Spleen (tissue), 7 donors: ENCODE measurements around the gene COBLL1.

Experiments
- CTCF ChIP-seq, 11 experiments: fragments of 200-600 bp in 7 of 11; fragments of 450-650 bp in 4 of 11; sonication (generic) in 4 of 11; IDR thresholded peaks in 8 of 11; conservative IDR thresholded peaks in 3 of 11; 1 replicate in 7 of 11; 2 replicates in 4 of 11; pipeline versions ENCODE4 v1.4.0 to v1.8.0; 2016 to 2021; ENCODE audit warnings: antibody characterized with exemption in 11 of 11, inconsistent platforms in 4 of 11, mild to moderate bottlenecking in 1 of 11
- POLR2AphosphoS5 ChIP-seq, 3 donors: sonication (generic); formaldehyde crosslinking; IDR thresholded peaks; one replicate each; pipeline ENCODE4 v1.5.1; 2017; ENCODE audit warnings: antibody characterized with exemption in 3 of 3
- donor health status: DM: no; HTN: no; CAD: no; lungs with moderate emphysema.
- donor health status: DM: no; HTN: no; CAD: no.
- donor health status: DM: no; HTN: no; CAD: no.

DNA sequence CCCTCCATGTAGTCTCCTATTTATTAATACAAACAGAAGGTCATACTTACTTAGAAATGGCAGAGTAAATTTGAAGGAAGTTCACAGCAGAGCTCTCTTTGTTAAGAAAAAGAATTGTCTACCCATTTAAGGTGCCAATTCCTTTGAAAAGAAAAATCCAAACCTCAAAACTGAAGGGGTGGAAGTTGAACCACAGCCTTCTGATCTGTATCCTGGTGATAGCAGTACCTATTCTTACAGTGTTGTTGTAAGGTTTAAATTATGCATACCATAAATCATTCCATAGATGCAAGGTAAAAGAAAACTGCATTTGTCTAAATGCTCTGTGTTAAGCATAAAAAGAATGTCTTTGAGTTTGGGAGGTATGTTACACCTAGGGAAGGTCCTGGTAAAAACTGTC lies 47.6 kb downstream of the COBLL1 start:
- TF ChIP-seq CTCF (IDR thresholded peaks at IDR 0.05 in 8 of 11, conservative IDR thresholded peaks at IDR 0.05 in 3 of 11) (no peak), POLR2AphosphoS5 (IDR thresholded peaks at IDR 0.05) (no peak)
